ENCODE measurements around the gene MYF6.

GRCh38 chr12:80700327-80700726, 7.1 kb upstream of the MYF6 start:
- TF ChIP-seq POLR2A (IDR thresholded peaks at IDR 0.05; ENCODE audit: low read length) (no peak), GATA1 (IDR thresholded peaks at IDR 0.05; ENCODE audit: low read depth, low read length) (no peak)
